H4 (cell line): Measurements from ENCODE around the gene MSI2. TPM values are rescaled to one million over a fixed set of nuclear protein-coding genes. Genes with fewer than 3 reads are reported as not detected.

ENCODE experiments used
- DNase-seq: peaks from one replicate; pipeline ENCODE4 v3.0.0-alpha.2; 2015; ENCODE audit warnings: low spot score
- total RNA-seq: library from RNA; depleted of rRNA; stranded (reverse); fragments of >200 nt; shearing (Covaris generic); gene quantifications from 2 replicates; pipeline ENCODE4 v1.2.3, GENCODE V29; 2014

Gene MSI2
- total RNA-seq, 1 experiment from 2014 or later, result 27.7 TPM

GRCh38 chr17:57318913-57319312, 62.6 kb downstream of the MSI2 start:
- DNase-seq, result no peak

GRCh38 chr17:57319806-57320205, 63.5 kb downstream of the MSI2 start:
- no peak for DNase-seq

GRCh38 chr17:57323391-57323790, 67.1 kb downstream of the MSI2 start:
- DNase-seq, result no peak

- DNase-seq, result no peak
Observed at GRCh38 chr17:57324060-57324459, 67.7 kb downstream of the MSI2 start.

GRCh38 chr17:57324631-57325030, 68.3 kb downstream of the MSI2 start:
- DNase-seq, result no peak

GRCh38 chr17:57326336-57326735, 70.0 kb downstream of the MSI2 start:
- DNase-seq, result no peak

- DNase-seq, result no peak
Observed at GRCh38 chr17:57326764-57327163, 70.4 kb downstream of the MSI2 start.

GRCh38 chr17:57327176-57327970, 71.0 kb downstream of the MSI2 start:
- no peak for DNase-seq

GRCh38 chr17:57328109-57328882, 72.0 kb downstream of the MSI2 start:
- no peak for DNase-seq

GRCh38 chr17:57329380-57330214, 73.3 kb downstream of the MSI2 start:
- no peak for DNase-seq

GRCh38 chr17:57330587-57330986, 74.3 kb downstream of the MSI2 start:
- no peak for DNase-seq

- DNase-seq, result no peak
Observed at GRCh38 chr17:57331423-57331822, 75.1 kb downstream of the MSI2 start.

- no peak for DNase-seq
Observed at GRCh38 chr17:57332501-57332900, 76.2 kb downstream of the MSI2 start.

GRCh38 chr17:57335195-57335792, 79.0 kb downstream of the MSI2 start:
- DNase-seq, result no peak

- no peak for DNase-seq
Observed at GRCh38 chr17:57337390-57337789, 81.1 kb downstream of the MSI2 start.

GRCh38 chr17:57338257-57338914, 82.1 kb downstream of the MSI2 start:
- no peak for DNase-seq

GRCh38 chr17:57340160-57340981, 84.0 kb downstream of the MSI2 start:
- DNase-seq, result no peak

- DNase-seq, result no peak
Observed at GRCh38 chr17:57341611-57342540, 85.6 kb downstream of the MSI2 start.

- no peak for DNase-seq
Observed at GRCh38 chr17:57342963-57343589, 86.8 kb downstream of the MSI2 start.
